Heart left ventricle (tissue), 13 donors: Measurements from ENCODE around the gene STIMATE.

Experiments used
- CTCF ChIP-seq, 12 donors: fragments of 200-600 bp; sonication (generic) in 4 of 12; IDR thresholded peaks; one replicate each; pipeline versions ENCODE4 v1.5.0 to v1.8.0; 2018 to 2022; ENCODE audit warnings: antibody characterized with exemption in 12 of 12, mild to moderate bottlenecking in 5 of 12
- POLR2A ChIP-seq, 2 donors: fragments of 450-650 bp; IDR thresholded peaks; one replicate each; pipeline ENCODE4 v1.6.1; 2017; ENCODE audit warnings: antibody characterized with exemption in 2 of 2, mild to moderate bottlenecking in 2 of 2, moderate library complexity in 2 of 2
- donor health status: ischemic (EF 13 %, LVEDD 7.1; RV severe dilation, severe dysfunction).
- donor health status: DM: no; HTN: yes; CAD: no.
- donor health status: DM: no; HTN: no; CAD: no.
- donor health status: ischemic (EF 25% LVEDD 6.9; RV normal size, moderate dysfunction).
- donor health status: ischemic (EF 25% LVEDD 5.7; RV mildly dilated, moderate dysfunction).
- donor health status: ischemic (EF 35%, LVEDD 5.7; RV mildly dilated, moderate dysfunction).
- donor health status: nonischemic (EF 11% LVEDD 7.7; RV severe dilation, severe dysfunction).
- donor health status: DM: yes; HTN: yes; CAD: no.
- donor health status: PGD.
- donor health status: ischemic (EF 29% LVEDD 5.4; RV normal size, mild dysfunction).
- donor health status: nonischemic (EF 23%, LVEDD 6.1; RV moderate dilation, normal function).

GRCh38 chr3:52857864-52858263 lies 39.5 kb downstream of the STIMATE start:
- TF ChIP-seq CTCF (IDR thresholded peaks at IDR 0.05) = no peak
- TF ChIP-seq POLR2A (IDR thresholded peaks at IDR 0.05) = no peak
